HepG2 (cell line): ENCODE data around the gene RASA4.
"Not testable (repeated sequence)": the region's sequence is repeated elsewhere in the genome, so short reads cannot be mapped to it uniquely, and the experiment has no call there.

ENCODE experiments used
- ATF1 ChIP-seq: IDR thresholded peaks from 2 replicates; pipeline ENCODE4 v1.6.1; 2016; ENCODE audit warnings: mild to moderate bottlenecking, control low read depth
- CEBPB ChIP-seq: IDR thresholded peaks from 2 replicates; pipeline ENCODE4 v1.6.1; 2011; ENCODE audit warnings: low read depth, low read length, improper control_type of control experiment, borderline replicate concordance
- CHD4 ChIP-seq: fragments of 200-600 bp; sonication (generic); IDR thresholded peaks from 2 replicates; pipeline ENCODE4 v1.7.0; 2017; ENCODE audit warnings: mild to moderate bottlenecking, low read length, borderline replicate concordance
- PHB2 ChIP-seq: fragments of 450-650 bp; IDR thresholded peaks from 2 replicates; pipeline ENCODE4 v1.6.1; 2018; ENCODE audit not compliant: partially characterized antibody
- PRMT3 ChIP-seq: sonication (generic); formaldehyde crosslinking; IDR thresholded peaks from 2 replicates; pipeline ENCODE4 v1.8.1; 2022; ENCODE audit warnings: low read depth, mild to moderate bottlenecking, moderate library complexity, missing genetic modification reagents, borderline replicate concordance
- RAD51 ChIP-seq: fragments of 450-650 bp; IDR thresholded peaks from 2 replicates; pipeline ENCODE4 v1.6.1; 2016; ENCODE audit warnings: borderline replicate concordance
- RCOR2 ChIP-seq: IDR thresholded peaks from 2 replicates; pipeline ENCODE4 v1.6.1; 2016; ENCODE audit warnings: missing biosample characterization, missing genetic modification reagents
- ZNF260 ChIP-seq: sonication (generic); formaldehyde crosslinking; IDR thresholded peaks from 2 replicates; pipeline ENCODE4 v1.4.0; 2020; ENCODE audit warnings: missing genetic modification reagents, low read depth, mild to moderate bottlenecking, borderline replicate concordance
- ZNF550 ChIP-seq: sonication (generic); formaldehyde crosslinking; IDR thresholded peaks from 2 replicates; pipeline ENCODE4 v1.4.0; 2020; ENCODE audit warnings: mild to moderate bottlenecking, missing genetic modification reagents, borderline replicate concordance
- TF ChIP-seq, protein P1 (sequence below): sonication (generic); formaldehyde crosslinking; conservative IDR thresholded peaks from 2 replicates; pipeline ENCODE4 v1.4.0; 2020; ENCODE audit warnings: missing genetic modification reagents

DNA sequence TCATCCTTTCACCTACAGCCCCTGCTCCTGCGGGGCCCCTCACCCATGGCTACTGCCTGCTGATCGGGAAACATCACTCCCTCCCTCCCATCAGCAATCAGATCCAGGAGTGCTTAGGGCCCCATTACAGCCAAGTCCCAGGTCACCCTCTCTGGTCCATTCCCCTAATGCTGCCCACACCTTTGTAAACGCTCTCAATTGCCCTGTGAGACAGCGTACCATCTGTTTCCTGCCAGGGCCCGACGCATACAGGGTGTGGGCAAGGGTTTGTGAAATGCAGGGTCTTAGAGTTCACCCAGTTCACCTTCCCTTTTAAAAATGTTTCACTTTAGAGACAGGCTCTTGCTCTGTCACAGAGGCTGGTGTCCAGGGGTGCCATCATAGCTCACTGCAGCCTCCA lies 17.7 kb upstream of the RASA4 start:
- TF ChIP-seq ZNF260 (CRISPR knock-in tag); PHB2; ATF1 (CRISPR knock-in tag); CHD4; RCOR2 (CRISPR knock-in tag); RAD51; ZNF550; CEBPB; PRMT3 (CRISPR knock-in tag): not testable (repeated sequence)
- TF ChIP-seq, protein P1, sequence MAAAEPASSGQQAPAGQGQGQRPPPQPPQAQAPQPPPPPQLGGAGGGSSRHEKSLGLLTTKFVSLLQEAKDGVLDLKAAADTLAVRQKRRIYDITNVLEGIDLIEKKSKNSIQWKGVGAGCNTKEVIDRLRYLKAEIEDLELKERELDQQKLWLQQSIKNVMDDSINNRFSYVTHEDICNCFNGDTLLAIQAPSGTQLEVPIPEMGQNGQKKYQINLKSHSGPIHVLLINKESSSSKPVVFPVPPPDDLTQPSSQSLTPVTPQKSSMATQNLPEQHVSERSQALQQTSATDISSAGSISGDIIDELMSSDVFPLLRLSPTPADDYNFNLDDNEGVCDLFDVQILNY (CRISPR knock-in tag): not testable (repeated sequence)
